Stimulated activated naive CD4-positive, alpha-beta T cell treated with Interleukin-2 at 50 U/mL for 16 hours (primary cell): ENCODE data around the gene SLC25A12.
"Not testable (repeated sequence)": the region's sequence is repeated elsewhere in the genome, so short reads cannot be mapped to it uniquely, and the experiment has no call there.

Experiments used
- DNase-seq: peaks from one replicate; lab custom pipeline; 2025; lab: John Stamatoyannopoulos, UW

Gene SLC25A12

DNA sequence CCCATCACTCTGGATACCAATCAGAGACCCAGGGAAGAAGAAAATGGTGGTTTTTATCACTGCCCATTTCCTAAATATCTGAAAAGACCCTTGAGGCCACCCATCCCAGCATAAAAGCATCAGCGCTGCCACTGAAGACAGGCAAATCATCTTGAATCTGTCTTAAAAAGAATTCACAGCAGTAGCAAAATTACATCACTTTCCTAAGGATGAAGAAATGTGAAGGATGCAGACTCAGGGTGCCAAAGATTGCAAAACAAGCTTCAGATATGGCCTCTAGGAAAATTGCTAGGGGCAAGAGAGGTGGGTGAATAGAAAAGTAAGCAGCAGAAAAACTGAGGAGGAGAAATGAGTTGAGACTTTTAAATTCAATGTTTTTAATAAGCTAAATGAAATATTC is 70.0 kb downstream of the SLC25A12 start:
- DNase-seq, result no peak

DNA sequence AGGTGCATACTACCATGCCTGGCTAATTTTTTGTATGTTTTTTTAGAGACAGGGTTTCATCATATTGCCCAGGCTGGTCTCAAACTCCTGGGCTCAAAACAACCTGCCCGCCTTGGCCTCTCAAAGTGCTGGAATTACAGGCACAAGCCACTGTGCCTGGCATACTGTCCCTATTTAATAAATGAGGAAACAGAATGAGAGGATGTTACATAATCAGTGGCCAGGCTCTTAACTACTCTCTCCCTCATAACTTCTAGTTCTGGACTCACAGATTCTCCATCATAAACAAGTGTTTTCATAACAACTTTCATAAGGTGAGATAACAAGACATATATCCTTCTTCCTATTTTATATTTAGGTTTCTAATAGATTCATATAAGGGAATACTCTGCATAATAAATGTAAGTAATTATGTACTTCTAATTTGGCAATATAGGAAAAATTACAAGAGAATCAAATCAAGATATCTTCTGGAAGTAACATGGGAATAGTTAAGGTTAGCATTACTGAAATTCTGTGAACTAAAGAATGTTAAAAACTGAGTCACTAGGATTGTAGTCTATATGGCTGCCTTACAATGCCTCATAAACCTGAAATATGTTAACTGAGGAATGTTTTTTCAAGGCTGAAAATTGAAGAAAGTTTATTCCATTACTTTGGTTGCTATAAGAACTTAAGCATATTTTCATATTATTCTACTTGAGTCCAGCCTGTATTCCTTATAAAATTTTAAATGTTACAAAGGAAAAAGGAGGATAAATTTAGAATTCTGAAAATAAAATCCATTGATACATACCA is 71.3 kb downstream of the SLC25A12 start:
- DNase-seq, result no peak

DNA sequence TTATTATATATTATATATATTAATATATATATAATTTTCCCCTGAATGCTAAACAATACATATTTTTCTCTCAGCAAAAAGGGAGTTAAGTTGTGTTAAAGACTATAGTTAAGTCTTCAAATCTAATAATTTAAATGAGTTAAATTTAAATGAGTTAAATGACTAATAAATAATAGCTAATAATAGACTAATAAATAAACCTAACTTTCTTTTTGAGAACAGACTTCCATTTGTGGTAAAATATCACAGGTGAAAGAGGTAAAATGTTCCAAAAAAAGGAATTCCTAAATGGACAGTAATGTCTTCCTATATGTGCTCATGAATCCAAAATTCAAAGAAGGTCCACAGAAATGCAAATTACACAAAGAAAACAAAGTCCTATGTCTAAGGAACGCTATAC is 74.6 kb downstream of the SLC25A12 start:
- DNase-seq, result no peak

DNA sequence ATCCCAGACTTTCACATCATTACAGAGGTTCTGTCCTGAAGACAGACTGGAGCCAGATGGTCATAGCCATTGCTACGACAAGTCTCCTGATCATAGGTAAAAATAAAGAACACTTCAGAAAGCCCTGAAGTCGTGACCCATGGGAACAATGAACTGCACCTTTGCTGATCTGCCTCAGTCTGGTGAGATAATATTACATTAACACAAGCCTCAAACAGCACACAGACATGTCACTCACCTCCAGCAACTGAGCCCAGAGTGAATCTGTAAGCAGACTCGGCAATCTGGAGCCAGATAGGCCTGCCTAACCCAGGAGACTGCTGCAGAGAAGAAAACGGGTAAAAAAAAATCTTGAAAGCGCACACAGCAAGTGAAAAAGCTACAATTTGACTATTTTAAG is 79.2 kb downstream of the SLC25A12 start:
- no peak for DNase-seq

DNA sequence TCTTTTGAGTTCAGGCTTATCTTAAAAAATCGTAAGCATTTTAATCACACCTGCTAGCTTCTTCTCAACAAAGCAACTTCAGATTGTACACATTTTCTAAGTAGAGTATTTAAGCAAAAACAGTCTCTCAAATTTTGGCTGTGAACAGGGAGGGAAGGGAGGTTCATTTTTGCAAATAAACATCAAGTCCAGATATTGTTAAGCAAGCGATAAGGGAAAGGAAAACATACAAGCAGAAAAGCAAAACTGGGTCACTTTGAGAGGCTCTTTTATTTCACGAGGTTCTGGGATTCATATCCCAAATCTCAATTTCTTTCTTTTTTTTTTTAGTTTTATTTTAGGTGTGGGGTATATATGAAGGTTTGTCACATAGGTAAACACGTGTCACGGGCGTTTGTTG is 79.9 kb downstream of the SLC25A12 start:
- no peak for DNase-seq

DNA sequence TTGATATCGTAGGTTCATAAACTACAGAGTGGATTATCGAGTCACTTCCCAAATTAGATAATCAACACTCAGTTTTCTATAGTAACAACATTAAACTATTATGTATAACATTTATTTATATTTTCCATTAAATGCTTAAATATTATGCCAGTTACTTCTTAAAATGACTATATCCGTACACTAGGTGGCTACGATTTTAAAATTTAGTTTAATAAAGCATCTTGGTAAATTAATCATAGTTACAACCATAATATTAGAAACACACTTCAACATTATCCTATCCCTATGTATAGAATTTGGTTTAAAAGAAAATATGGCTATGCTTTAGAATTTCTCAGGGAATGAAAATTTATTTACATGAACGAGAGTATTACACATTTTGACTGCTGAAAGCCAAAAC is 80.3 kb downstream of the SLC25A12 start:
- DNase-seq, result no peak

DNA sequence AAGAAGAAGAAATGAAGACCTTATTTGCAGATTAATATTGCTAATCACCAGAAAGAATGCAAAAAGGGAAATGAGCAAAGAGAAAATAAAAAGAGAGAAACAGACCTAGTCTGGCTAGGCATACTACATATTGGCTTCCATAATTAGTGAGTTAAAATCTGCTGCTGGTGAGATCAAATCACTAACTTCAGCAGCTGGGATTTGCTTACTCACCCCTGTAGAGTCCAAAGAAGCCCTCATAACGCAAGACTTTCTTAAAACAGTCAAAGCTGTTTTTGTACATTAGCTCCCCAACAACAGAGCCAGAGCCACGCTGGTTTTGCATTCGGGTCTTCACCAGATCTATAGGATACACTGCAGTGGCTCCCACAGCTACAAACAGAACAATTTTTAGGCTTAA is 80.9 kb downstream of the SLC25A12 start:
- no peak for DNase-seq

DNA sequence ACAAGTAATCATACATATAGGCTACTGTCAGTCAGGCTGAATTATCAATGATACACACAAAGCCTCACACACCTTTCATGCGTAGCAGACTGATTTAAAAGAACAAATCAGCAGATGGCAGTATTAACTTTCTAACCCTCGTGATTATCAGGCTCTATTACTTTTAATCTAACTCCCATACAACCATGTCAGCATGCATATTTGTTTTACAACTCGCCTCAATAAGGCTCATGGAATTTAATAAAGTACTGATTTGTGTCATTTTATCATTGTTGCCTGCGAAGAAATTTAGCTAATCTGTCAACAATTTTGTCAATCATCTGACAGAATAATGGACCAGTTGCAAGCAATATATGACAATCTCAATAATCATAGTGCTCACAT is 82.8 kb downstream of the SLC25A12 start:
- no peak for DNase-seq

DNA sequence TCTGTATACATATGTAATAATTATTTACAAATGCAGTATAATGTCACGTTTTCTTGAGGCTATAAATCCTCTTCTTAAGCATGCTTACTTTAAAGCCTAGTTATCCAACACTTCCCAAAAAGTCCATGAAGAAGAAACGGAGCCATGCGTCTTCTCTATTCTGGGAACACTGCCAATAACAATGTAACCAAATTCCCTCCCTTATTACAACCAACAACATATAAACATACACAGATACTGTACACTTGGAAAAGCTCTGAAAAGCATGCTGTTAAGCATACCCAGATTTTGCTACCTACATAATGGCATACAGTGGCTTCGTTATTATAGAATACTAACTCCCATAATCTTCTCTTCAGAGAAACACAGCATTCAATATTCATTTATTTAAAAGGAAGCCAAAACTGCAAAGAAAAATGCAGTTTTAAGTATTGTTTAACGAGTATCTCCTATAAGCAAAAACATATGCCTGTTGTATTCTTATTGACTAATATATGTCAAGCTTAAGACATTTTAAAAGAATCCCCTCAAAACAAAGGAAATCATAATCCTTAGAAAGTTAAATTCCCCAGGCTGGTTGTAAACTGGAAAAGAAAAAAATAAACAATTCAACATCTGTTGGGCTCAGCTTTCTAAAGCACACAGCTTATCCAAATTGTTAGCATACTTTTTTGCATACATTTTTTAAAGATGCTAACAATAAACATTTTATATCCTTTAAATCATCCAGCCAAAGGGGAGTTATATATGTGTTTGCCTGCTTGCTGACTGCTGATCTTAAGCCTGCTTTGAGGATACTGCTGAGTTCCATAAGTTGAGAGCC is 83.4 kb downstream of the SLC25A12 start:
- no peak for DNase-seq

DNA sequence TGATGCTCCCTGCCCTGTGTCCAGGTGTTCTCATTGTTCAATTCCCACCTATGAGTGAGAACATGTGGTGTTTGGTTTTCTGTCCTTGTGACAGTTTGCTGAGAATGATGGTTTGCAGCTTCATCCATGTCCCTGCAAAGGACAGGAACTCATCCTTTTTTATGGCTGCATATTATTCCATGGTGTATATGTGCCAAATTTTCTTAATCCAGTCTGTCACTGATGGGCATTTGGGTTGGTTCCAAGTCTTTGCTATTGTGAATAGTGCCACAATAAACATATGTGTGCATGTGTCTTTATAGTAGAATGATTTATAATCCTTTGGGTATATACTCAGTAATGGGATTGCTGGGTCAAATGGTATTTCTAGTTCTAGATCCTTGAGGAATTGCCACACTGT is 85.2 kb downstream of the SLC25A12 start:
- DNase-seq, result not testable (repeated sequence)

DNA sequence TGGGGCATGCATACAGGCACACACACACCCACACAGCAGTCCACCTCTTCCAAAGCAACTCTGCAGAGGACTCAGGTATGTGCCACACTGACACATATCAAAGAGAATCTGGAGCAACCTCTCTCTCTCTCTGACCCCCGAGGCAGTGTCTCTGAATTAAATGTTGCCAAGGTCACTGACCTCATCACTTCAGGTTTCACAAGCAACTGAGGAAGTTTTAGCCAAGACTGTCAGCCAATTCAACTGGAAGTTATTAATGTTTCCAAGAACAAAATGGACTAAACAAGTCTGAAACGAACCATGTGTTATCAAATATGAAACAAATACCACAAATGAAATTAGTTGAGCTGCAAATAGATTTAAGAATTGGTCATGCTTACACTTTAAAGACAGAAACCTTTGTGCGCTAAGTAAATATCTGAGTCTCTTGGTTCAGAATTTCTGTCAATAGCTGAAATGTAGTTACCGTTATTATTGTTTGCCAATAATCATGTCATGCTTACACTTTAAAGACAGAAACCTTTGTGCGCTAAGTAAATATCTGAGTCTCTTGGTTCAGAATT is 86.1 kb downstream of the SLC25A12 start:
- DNase-seq, result no peak

DNA sequence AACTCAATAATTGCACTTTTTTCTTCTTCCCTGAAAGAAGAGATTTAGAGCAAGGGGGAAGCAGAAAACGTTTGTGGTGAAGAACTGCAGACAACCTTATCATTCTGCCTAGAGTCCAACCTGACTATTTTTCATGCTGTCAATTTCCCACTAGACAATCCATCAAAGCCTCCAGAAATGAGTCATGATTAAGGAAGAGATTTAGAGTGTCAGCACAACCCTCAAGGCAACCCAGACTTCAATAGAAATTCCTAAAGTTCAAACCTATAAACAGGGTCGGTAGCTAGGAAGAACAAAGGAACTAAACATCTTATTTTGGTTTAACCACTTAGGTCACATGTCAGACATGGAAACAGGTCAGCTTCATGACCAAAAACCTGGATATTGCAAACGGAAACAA is 86.9 kb downstream of the SLC25A12 start:
- DNase-seq, result no peak

DNA sequence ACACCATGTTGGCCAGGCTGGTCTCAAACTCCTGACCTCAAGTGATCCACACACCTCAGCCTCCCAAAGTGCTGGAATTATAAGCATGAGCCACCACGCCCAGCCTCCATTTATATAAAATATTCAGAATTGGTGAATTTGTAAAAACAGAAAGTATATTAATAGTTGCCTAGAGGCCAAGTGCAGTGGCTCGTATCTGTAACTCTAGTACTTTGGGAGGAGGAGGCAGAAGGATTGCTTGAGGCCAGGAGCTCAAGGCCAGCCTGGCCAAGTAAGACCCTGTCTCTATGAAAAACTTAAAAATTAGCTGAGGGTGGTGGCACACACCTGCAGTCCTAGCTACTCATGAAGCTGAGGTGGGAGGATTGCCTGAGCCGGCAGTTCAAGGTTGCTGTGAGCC is 89.6 kb downstream of the SLC25A12 start:
- no peak for DNase-seq

DNA sequence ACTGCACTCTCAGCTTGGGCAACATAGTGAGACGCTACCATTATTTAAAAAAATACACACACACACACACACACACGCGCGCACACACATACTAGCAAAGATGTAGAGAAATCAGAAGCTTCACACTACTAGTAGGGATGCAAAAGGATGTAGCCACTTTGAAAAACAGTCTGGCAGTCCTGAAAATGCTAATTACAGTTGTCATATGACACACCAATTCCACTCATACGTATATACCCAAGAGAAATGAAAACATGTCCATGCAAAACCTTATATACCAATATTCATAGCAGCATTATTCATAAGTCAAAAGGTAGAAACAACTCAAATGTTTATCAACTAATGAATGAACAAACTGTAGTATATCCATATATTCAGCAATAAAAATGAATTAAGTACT is 90.3 kb downstream of the SLC25A12 start:
- DNase-seq, result no peak

DNA sequence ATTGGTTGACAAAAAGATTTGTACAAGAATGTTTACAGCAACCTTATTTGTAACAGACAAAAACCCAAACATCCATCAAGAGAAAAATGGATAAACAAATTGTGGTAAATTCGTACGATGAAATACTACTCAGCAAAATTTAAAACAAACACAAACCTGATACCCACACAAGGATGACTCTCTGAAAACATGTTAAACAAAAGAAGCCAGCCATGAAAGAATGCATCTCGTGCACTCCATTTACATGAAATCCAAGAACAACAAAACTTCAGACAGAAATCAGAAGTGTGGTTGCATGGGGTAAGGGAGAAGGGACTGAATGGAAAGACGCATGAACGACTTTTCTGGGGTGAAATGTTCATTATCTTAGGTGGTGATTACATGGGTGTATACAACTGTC is 93.4 kb downstream of the SLC25A12 start:
- DNase-seq, result no peak

DNA sequence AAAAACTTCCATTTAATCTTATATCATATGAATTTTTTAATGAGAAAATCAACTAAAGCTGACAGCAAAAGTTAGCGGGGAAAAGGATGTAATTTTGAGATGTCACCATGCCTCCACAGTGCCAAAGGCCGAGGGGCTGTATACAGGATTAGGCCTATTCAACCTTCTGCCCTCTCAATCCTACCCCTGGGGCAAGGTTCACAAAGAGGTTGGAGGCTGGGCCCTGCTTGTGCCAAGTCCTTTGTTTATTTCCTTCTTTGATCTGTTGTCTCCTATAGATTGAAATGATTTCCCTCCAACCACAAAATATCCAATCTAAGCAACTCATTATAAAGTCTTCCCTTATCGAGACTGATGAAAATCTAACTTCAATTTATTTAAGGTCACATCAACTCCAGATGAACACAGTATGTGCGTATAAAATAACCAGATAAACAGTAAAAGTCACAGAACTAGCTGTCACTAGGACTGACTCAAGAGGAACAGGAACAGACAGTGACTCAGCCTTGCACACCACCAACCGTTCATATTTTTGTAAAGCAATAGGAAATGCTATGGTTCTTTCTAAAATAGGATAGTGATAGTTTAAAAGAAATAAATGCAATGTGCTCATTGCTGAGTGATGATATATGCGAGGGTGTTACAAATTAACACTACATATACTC is 95.8 kb downstream of the SLC25A12 start:
- no peak for DNase-seq

DNA sequence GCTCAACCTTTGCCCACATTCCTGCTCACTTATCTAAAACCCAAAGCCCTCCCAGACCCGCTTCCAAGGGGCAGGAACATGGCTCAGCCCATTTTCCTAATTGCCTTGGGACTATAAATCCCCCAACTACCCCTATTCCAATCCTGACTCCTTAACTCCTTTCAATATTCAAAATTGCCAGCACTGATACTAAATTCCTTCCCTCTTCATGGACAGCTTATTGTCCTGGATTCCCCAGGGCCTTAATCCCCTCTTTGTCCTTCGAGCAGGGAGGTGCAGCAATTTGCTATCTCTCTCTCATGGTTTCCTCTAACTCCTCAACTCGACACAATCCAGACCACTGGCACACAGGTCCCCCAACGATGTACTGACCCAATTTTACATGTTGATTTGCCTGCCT is 99.1 kb downstream of the SLC25A12 start:
- DNase-seq, result no peak

DNA sequence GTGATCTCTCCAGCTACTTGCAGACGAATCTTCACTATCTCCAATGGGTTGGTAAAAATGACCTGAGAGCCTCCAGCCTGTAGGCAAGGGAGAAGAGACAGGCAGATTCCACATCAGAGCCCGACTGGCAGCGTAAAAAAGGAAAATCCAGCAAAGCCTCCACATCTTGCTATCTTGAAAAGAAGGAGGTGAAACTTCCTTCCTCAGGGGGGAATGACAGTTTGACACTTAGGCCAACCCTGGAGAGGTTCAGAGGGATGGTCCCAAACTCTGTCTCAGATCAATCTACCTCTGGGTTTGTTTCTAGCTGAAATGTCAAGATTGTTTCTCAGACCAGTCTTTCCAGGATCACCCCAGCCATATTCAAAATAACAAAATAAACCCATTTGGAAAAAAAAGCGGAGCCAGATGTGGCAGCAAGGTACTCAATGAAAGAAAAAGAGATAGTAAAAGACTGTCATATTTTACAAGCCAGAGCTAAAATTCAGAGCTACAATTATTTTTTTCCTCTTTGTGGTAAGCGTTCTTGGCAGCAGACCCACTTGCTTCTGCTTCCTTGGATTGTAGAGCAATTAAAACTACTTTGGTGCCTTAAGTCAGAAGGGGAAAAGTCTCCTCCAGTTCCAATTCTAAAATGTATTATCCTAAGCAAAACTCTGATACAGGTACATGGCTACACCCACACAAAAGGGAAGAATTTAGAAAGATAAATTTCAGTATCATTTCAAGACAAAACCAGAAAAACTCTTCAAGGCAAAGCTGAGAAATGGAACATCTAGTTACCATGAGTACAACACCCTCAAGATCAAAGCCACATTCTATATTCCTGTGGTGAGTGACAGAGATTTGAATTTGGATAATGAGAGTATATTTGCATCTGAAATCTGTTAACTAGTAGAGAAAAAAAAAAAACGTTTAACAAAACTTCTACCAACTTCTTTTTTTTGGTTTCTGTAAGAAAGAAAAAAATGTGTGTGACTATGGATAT is 100.1 kb downstream of the SLC25A12 start:
- DNase-seq, result no peak

DNA sequence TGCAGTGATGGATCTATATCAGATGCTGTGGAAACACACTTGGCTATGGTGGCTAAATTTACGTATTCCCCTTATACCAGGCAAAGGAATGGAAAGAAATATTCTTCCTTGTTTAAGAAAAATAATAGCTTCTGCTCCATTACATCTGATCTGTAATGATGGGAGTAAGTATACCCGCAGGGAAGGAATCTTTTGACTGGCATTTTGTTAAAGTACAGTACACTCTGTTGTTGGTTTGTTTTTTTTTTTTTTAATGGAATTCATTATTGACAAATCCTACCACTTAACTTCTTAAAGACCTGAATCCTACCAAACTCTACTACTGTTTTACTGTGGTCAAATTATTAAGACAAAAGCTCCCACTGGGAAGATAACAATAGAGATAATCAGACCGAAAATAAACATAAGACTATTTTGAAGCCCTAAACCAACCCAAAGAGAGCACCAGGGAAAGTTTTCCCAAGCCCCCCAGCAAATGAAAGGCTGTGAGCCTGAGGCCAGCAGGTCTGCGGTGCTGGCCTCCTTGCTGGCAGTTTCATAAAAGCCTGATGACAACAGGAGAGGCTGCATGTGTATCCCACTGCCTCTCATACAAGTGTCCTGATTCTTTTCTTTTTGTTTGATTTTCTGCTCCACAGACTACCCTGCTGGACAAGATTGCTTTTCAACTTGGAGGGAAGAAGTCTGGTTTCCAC is 101.0 kb downstream of the SLC25A12 start:
- DNase-seq, result no peak

DNA sequence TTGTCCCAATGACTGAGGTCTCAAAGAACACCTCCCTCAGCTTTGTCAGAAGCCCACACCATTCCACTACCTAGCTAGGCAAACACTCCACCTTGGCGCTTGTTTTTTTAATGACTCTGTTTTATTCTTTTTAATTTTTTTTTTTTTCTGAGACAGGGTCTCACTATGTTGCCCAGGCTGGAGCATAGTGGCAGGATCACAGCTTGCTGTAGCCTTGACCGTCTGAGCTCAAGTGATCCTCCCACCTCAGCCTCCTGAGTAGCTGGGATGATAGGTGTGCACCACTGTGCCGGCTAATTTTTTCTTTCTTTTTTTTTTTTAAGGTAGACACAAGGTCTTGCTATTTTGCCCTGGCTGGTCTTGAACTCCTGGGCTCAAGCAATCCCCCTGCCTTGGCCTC is 101.9 kb downstream of the SLC25A12 start:
- no peak for DNase-seq

DNA sequence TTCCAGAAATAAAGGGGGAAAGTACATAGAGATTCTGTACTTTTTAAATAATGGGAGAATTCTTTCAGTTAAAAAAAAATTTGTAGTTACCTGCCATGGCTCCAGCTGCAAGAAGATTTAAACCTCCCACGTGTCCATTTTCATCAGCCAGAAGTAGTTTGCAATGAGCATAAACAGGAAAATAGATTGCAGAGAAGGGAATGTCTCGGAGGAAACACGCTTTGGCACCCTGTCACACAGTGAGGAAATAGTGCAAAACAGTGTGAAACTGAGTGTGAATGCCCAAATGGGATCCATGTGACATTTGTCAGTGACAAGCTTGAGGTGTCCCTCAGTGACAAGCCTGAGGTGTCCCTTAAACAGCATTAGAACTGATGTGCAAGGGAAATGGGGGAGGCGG is 102.7 kb downstream of the SLC25A12 start:
- no peak for DNase-seq
